RWPE2 (cell line): ENCODE results near the gene BTBD9.

Experiments
- ATAC-seq: fragments of 200-7000 bp; cut with Tn5 transposase; 3 replicates; pipeline ENCODE4 v1.9.1; 2021; ENCODE audit warnings: low read depth
- DNase-seq: peaks from one replicate; pipeline ENCODE4 v3.0.0-alpha.2; 2020; ENCODE audit warnings: low spot score
- H3K27ac ChIP-seq: fragments of 450-650 bp; 2 replicates; pipeline ENCODE4 v1.5.1; 2017; ENCODE audit warnings: mild to moderate bottlenecking; ENCODE audit not compliant: poor library complexity, severe bottlenecking
- H3K27me3 ChIP-seq: fragments of 250-450 bp; sonication (Bioruptor Pico); 2 replicates; pipeline ENCODE4 v1.5.1; 2021; ENCODE audit warnings: mild to moderate bottlenecking, moderate library complexity; ENCODE audit not compliant: insufficient read depth, poor library complexity, severe bottlenecking
- H3K36me3 ChIP-seq: fragments of 250-450 bp; sonication (Bioruptor Pico); 2 replicates; pipeline ENCODE4 v1.5.1; 2020; ENCODE audit warnings: low read depth, mild to moderate bottlenecking, moderate library complexity
- H3K4me1 ChIP-seq: fragments of 250-450 bp; sonication (Bioruptor Pico); 2 replicates; pipeline ENCODE4 v1.5.1; 2021; ENCODE audit warnings: mild to moderate bottlenecking, moderate library complexity; ENCODE audit not compliant: insufficient read depth, poor library complexity, severe bottlenecking
- H3K4me3 ChIP-seq: fragments of 250-450 bp; sonication (Bioruptor Pico); 2 replicates; pipeline ENCODE4 v1.5.1; 2021; ENCODE audit warnings: mild to moderate bottlenecking, moderate library complexity; ENCODE audit not compliant: severe bottlenecking
- H3K9me3 ChIP-seq: fragments of 250-450 bp; sonication (Bioruptor Pico); 2 replicates; pipeline ENCODE4 v1.5.1; 2021; ENCODE audit warnings: mild to moderate bottlenecking, moderate library complexity; ENCODE audit not compliant: severe bottlenecking
- TF ChIP-seq, protein P1 (sequence below): fragments of 450-650 bp; IDR thresholded peaks from one replicate; pipeline ENCODE4 v1.5.1; 2017; ENCODE audit warnings: mild to moderate bottlenecking, moderate library complexity; ENCODE audit not compliant: poor library complexity, severe bottlenecking

BTBD9 gene

DNA sequence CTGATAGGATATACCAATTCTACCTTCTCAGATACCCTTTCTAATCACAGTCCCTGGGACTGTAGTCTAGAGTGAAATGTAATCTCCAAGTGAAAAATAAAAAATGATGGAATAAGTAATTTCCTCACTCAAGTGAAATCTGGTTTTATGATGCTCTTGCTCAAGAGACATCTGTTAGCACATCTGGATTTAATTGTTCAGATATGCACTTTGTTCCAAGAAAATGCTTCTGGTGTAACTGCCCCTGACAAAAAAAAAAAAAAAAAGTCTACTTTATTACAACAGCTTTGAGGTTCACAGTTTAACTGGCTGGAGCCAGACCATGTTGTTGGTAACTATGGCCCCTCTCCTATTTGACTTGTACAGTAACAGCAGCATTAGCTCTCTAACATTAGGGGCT lies 251.8 kb downstream of the BTBD9 start:
- TF ChIP-seq, protein P1, sequence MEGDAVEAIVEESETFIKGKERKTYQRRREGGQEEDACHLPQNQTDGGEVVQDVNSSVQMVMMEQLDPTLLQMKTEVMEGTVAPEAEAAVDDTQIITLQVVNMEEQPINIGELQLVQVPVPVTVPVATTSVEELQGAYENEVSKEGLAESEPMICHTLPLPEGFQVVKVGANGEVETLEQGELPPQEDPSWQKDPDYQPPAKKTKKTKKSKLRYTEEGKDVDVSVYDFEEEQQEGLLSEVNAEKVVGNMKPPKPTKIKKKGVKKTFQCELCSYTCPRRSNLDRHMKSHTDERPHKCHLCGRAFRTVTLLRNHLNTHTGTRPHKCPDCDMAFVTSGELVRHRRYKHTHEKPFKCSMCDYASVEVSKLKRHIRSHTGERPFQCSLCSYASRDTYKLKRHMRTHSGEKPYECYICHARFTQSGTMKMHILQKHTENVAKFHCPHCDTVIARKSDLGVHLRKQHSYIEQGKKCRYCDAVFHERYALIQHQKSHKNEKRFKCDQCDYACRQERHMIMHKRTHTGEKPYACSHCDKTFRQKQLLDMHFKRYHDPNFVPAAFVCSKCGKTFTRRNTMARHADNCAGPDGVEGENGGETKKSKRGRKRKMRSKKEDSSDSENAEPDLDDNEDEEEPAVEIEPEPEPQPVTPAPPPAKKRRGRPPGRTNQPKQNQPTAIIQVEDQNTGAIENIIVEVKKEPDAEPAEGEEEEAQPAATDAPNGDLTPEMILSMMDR: no peak
- DNase-seq (no peak), ATAC-seq (no peak)
- no peak overlapping the region for H3K27ac ChIP-seq
- no peak overlapping the region for H3K4me3 ChIP-seq
- no peaks in the 10 kb centered on the region for H3K36me3 ChIP-seq
- H3K27me3 ChIP-seq: peaks cover 2% of the 10 kb centered on the region
- H3K4me1 ChIP-seq: peaks cover 2% of the 10 kb centered on the region
- no peaks in the 10 kb centered on the region for H3K9me3 ChIP-seq

DNA sequence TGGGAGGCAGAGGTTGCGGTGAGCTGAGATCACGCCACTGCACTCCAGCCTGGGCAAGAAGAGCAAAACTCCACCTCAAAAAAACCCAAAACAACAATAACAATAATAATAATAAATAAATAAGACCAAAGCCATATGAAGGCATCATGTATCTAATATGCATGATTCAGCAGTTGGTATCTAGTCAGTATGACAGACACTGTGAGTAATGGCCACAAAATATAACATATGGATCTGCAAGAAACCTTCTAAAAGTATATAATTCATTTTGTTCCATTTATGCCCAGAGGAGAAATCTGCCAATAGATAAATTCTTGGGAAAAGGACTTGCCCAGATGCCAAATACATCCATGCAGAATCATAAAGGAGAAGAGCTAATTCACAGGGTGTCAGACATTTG lies 252.3 kb downstream of the BTBD9 start:
- H3K27ac ChIP-seq: no peak overlapping the region
- no peaks in the 10 kb centered on the region for H3K9me3 ChIP-seq
- no peak overlapping the region for H3K4me3 ChIP-seq
- ATAC-seq (no peak), DNase-seq (no peak)
- H3K36me3 ChIP-seq: no peaks in the 10 kb centered on the region
- peaks cover 2% of the 10 kb centered on the region for H3K27me3 ChIP-seq
- TF ChIP-seq, protein P1: no peak
- peaks cover 2% of the 10 kb centered on the region for H3K4me1 ChIP-seq

GRCh38 chr6:38378801-38379200 lies 260.9 kb downstream of the BTBD9 start:
- Histone ChIP-seq H3K36me3 (no peaks in the 10 kb centered on the region), H3K4me1 (no peaks in the 10 kb centered on the region), H3K27ac (no peak overlapping the region), H3K9me3 (no peaks in the 10 kb centered on the region), H3K4me3 (no peak overlapping the region), H3K27me3 (no peaks in the 10 kb centered on the region)
- no peak for DNase-seq
- TF ChIP-seq, protein P1: no peak
- ATAC-seq: no peak

DNA sequence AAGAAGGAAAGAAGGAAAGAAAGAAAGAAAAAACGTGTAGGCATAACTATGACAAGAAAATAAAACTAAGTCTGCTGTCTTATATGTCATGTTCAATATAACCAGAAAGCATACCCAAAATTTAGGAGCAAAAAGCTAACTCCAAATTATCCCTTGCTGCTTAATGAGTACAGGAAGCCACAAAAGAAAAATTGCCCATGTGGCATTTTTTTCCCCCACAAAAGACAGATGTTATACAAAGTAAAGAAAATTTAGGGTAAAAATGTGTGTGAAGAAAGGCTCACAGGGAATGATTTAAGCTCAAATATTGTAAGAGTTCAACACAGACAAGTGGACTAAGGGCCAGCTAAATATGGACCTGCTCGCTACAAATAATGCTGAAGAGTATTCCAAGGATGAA lies 263.8 kb downstream of the BTBD9 start:
- no peak overlapping the region for H3K27ac ChIP-seq
- no peak for DNase-seq
- H3K9me3 ChIP-seq: no peaks in the 10 kb centered on the region
- TF ChIP-seq, protein P1: no peak
- ATAC-seq: no peak
- H3K4me3 ChIP-seq: no peak overlapping the region
- no peaks in the 10 kb centered on the region for H3K27me3 ChIP-seq
- H3K36me3 ChIP-seq: no peaks in the 10 kb centered on the region
- no peaks in the 10 kb centered on the region for H3K4me1 ChIP-seq

- no peak for DNase-seq
- Histone ChIP-seq H3K27me3 (no peaks in the 10 kb centered on the region), H3K9me3 (no peaks in the 10 kb centered on the region), H3K36me3 (no peaks in the 10 kb centered on the region), H3K27ac (no peak overlapping the region), H3K4me1 (no peaks in the 10 kb centered on the region), H3K4me3 (no peak overlapping the region)
- ATAC-seq: no peak
- TF ChIP-seq, protein P1: no peak
Measured at GRCh38 chr6:38375341-38375740, 264.4 kb downstream of the BTBD9 start.
